Nephron (organoid): ENCODE results near the gene ELMO1.

ENCODE experiments used
- H3K27ac Mint-ChIP-seq, 3 experiments: 2 replicates each; pipeline ENCODE4 v1.8.0; 2020; ENCODE audit warnings: mixed read lengths in 3 of 3, mild to moderate bottlenecking in 2 of 3, moderate library complexity in 1 of 3
- H3K27me3 Mint-ChIP-seq: 2 replicates; pipeline ENCODE4 v1.8.0; 2021; ENCODE audit warnings: low read depth, mild to moderate bottlenecking, moderate library complexity, mixed read lengths
- H3K36me3 Mint-ChIP-seq: 2 replicates; pipeline ENCODE4 v1.8.0; 2020; ENCODE audit warnings: low read depth, mixed read lengths
- H3K4me1 Mint-ChIP-seq: 2 replicates; pipeline ENCODE4 v1.8.0; 2020; ENCODE audit warnings: mixed read lengths
- H3K4me3 Mint-ChIP-seq, 3 experiments: 2 replicates each; pipeline ENCODE4 v1.8.0; 2020; ENCODE audit warnings: mild to moderate bottlenecking in 3 of 3, mixed read lengths in 3 of 3, moderate library complexity in 2 of 3
- H3K9me3 Mint-ChIP-seq: 2 replicates; pipeline ENCODE4 v1.8.0; 2020; ENCODE audit warnings: mixed read lengths
- TF ChIP-seq, protein P1 (sequence below), 3 experiments: fragments of 200-600 bp; sonication (generic); IDR thresholded peaks; one replicate each; pipeline ENCODE4 v1.5.0; 2021; ENCODE audit warnings: antibody characterized with exemption in 3 of 3; ENCODE audit not compliant: unreplicated experiment in 3 of 3

Gene ELMO1

DNA sequence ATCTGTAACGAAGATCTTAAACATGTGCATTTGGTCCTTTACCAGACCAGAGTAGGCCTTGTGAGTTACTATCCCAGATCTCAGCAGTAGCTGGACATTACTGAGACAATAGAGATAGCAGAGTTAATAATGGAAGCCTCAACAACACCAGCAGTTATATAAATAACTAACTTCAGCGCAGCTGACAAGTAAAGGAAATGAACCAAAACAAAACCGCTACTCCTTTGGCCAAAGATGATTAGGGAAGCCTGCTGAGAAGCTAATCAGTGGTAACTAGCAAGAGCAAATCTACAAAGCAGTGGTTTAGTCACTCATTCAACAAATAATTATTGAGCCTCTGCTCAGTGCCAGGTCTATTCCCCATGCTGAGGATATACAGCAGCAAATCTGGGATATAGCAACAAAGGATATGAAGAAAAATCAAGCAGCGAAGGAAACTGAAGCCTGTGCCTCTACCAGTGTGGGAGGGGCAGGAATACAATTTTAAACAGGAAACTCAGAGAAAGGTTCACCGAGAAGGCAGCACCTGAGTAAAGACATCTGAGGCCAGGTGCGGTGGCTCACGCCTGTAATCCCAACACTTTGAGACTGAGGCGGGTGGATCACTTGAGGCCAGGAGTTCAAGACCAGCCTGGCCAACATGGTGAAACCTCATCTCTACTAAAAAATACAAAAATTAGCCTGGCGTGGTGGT is 103.6 kb downstream of the ELMO1 start:
- TF ChIP-seq, protein P1, sequence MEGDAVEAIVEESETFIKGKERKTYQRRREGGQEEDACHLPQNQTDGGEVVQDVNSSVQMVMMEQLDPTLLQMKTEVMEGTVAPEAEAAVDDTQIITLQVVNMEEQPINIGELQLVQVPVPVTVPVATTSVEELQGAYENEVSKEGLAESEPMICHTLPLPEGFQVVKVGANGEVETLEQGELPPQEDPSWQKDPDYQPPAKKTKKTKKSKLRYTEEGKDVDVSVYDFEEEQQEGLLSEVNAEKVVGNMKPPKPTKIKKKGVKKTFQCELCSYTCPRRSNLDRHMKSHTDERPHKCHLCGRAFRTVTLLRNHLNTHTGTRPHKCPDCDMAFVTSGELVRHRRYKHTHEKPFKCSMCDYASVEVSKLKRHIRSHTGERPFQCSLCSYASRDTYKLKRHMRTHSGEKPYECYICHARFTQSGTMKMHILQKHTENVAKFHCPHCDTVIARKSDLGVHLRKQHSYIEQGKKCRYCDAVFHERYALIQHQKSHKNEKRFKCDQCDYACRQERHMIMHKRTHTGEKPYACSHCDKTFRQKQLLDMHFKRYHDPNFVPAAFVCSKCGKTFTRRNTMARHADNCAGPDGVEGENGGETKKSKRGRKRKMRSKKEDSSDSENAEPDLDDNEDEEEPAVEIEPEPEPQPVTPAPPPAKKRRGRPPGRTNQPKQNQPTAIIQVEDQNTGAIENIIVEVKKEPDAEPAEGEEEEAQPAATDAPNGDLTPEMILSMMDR (IDR thresholded peaks at IDR 0.05; ENCODE audit: unreplicated experiment in 3 of 3) = no peak
- no peaks in the 10 kb centered on the region for H3K36me3 Mint-ChIP-seq
- no peaks in the 10 kb centered on the region for H3K9me3 Mint-ChIP-seq
- no peaks in the 10 kb centered on the region for H3K27me3 Mint-ChIP-seq
- peak overlapping the region in 1 of 3 experiments; percentile 6 for H3K27ac Mint-ChIP-seq
- H3K4me3 Mint-ChIP-seq = no peak overlapping the region
- peaks cover 11% of the 10 kb centered on the region for H3K4me1 Mint-ChIP-seq

DNA sequence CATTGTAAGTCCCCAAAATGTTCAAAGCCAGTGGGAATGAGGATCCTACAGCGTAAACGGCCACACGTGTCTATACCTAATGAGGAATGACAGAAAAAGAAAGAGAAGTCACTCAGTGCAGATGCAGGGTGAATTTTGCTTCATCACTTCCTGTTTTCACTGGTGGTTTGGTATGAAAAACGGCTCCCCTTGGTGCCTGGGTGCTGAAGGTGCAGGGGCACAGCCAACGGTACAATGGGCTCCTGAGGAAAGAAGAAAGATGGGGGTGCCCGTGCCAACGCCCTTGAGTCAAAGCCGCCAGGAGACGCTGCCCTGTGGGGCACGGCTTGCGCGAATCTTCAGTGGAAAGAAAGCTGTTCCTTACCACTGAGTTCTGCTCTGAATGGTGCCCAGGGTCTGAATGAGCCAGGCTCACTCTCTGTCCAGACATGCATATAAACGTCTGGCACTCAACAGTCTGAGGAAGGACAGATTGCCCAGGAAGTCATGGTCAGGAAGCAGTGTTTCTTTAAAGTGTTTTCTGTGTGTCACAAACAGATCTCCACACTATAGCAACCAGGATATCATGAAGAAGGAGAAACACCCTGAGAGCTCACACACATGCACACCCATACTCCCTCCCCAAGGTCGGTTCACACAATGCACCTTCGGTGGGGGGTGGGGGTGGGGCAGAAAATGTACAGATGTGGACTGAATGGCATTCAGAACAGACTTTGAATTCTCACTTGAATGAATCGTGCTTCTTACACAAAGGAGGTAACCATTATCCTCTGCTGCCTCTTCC is 105.8 kb downstream of the ELMO1 start:
- Mint-ChIP-seq H3K9me3 (no peaks in the 10 kb centered on the region), H3K27me3 (no peaks in the 10 kb centered on the region), H3K27ac (no peak overlapping the region), H3K36me3 (no peaks in the 10 kb centered on the region), H3K4me3 (no peak overlapping the region), H3K4me1 (peaks cover 6% of the 10 kb centered on the region)
- TF ChIP-seq, protein P1 (IDR thresholded peaks at IDR 0.05; ENCODE audit: unreplicated experiment in 3 of 3) = no peak

DNA sequence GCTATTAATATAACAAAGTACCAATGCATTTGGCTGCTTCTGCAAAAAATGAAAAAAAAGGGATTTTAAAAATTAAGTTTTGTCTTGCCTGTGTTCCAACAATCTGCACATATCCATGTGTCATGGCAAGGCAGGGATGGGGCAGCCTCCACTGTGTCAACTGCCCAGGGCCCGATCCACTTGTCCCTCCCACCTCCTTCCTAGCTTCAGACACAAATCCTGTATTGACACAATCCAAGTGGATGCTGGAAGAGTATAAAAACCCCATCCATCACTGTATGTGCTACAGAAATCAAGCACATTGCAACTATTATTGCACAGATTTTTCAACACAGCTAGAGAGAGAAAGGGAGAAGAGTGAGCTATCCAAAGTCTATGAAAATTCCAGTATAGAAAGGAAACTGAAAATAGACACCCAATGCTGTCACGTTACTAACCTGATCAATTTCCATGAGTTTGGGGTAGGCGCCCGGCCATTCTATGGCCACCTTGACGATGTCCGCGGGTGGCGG is 106.4 kb downstream of the ELMO1 start:
- TF ChIP-seq, protein P1 (IDR thresholded peaks at IDR 0.05; ENCODE audit: unreplicated experiment in 3 of 3) = no peak
- no peaks in the 10 kb centered on the region for H3K36me3 Mint-ChIP-seq
- H3K27ac Mint-ChIP-seq = no peak overlapping the region
- no peaks in the 10 kb centered on the region for H3K9me3 Mint-ChIP-seq
- H3K4me1 Mint-ChIP-seq = peaks cover 6% of the 10 kb centered on the region
- H3K4me3 Mint-ChIP-seq = no peak overlapping the region
- H3K27me3 Mint-ChIP-seq = no peaks in the 10 kb centered on the region

DNA sequence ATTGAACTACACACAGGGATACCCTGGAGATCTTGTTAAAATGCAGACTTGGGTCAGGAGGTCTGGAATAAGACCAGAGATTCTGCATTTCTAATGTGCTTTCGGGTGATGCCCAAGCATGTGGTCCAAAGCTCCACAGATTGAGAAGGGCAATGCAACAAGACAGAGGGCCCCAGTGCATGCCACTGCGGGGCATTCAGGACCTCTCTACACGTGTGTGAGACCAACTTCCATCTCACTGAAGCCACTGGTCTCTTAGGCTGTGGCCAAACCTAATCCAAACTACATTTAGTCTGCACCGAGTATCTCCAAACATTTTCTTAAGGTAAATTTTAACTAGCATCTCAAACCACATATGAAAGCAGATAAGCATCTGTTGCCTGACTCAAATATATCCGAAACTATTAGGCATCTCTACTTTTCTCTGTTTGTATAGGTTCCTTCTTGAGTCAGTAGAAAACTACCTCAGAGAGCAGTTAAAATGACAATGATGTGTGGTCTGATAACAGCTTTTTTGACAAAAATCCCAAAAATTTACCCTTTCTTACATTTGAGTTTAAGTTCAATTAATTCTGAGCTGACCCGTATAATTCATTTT is 107.5 kb downstream of the ELMO1 start:
- no peaks in the 10 kb centered on the region for H3K27me3 Mint-ChIP-seq
- H3K36me3 Mint-ChIP-seq = no peaks in the 10 kb centered on the region
- peaks cover 6% of the 10 kb centered on the region for H3K4me1 Mint-ChIP-seq
- H3K27ac Mint-ChIP-seq = no peak overlapping the region
- H3K4me3 Mint-ChIP-seq = no peak overlapping the region
- peaks cover 6% of the 10 kb centered on the region for H3K9me3 Mint-ChIP-seq
- TF ChIP-seq, protein P1 (IDR thresholded peaks at IDR 0.05; ENCODE audit: unreplicated experiment in 3 of 3) = no peak

DNA sequence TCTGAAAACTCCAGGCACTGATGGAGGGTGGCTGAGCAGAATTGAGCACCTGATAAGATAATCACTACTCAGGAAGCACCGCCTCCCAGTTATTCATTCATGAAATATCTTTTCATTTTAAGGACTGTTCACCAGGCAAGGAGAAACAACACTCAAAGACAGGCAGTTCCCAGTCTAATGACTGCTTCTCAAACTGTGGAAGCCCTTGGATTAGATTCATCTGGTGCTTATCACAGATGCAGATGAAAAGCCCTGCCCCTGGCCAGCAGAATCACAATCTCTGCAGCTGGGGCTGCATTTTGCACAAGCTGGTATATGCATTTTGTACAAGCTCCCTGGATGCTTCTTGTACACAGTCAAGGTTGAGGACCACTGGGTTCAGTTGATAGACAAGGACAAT is 109.7 kb downstream of the ELMO1 start:
- no peaks in the 10 kb centered on the region for H3K4me1 Mint-ChIP-seq
- TF ChIP-seq, protein P1 (IDR thresholded peaks at IDR 0.05; ENCODE audit: unreplicated experiment in 3 of 3) = no peak
- H3K36me3 Mint-ChIP-seq = no peaks in the 10 kb centered on the region
- H3K4me3 Mint-ChIP-seq = no peak overlapping the region
- H3K27ac Mint-ChIP-seq = no peak overlapping the region
- peaks cover 6% of the 10 kb centered on the region for H3K9me3 Mint-ChIP-seq
- no peaks in the 10 kb centered on the region for H3K27me3 Mint-ChIP-seq
